Fibroblast of mammary gland (primary cell): ENCODE data around the gene SCAMP2.

Experiments
- DNase-seq: peaks from one replicate; pipeline ENCODE4 v3.0.0-alpha.2; 2010; ENCODE audit warnings: low read depth
- H3K4me3 ChIP-seq: 2 replicates; pipeline ENCODE4 v1.5.1; 2011; ENCODE audit warnings: low read depth, mild to moderate bottlenecking, low read length, moderate library complexity; ENCODE audit not compliant: control insufficient read depth
- CTCF ChIP-seq: conservative IDR thresholded peaks from 2 replicates; pipeline ENCODE4 v1.5.1; 2011; ENCODE audit warnings: low read depth, low read length, inconsistent platforms; ENCODE audit not compliant: control insufficient read depth, insufficient read depth

Gene SCAMP2

DNA sequence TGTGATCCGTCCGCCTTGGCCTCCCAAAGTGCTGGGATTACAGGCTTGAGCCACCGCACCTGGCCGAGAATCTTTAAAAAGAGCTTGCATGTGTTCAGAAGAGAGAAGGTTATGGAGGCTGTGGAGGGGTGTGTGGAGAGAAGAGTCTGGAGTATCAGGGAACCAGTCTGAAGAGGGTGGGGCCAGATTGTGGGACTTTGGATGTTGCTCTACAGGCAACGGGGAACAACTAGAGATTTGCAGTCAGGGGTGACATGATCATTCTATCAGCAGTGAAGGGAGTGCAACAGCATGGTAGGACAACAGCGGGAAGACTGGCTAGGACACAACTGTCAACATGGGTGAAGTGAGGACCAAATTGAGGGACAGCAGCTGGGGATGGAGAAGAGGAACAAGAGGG, 8.9 kb downstream of the SCAMP2 start:
- no peak for TF ChIP-seq CTCF
- no peak for DNase-seq
- no peak overlapping the region for H3K4me3 ChIP-seq

DNA sequence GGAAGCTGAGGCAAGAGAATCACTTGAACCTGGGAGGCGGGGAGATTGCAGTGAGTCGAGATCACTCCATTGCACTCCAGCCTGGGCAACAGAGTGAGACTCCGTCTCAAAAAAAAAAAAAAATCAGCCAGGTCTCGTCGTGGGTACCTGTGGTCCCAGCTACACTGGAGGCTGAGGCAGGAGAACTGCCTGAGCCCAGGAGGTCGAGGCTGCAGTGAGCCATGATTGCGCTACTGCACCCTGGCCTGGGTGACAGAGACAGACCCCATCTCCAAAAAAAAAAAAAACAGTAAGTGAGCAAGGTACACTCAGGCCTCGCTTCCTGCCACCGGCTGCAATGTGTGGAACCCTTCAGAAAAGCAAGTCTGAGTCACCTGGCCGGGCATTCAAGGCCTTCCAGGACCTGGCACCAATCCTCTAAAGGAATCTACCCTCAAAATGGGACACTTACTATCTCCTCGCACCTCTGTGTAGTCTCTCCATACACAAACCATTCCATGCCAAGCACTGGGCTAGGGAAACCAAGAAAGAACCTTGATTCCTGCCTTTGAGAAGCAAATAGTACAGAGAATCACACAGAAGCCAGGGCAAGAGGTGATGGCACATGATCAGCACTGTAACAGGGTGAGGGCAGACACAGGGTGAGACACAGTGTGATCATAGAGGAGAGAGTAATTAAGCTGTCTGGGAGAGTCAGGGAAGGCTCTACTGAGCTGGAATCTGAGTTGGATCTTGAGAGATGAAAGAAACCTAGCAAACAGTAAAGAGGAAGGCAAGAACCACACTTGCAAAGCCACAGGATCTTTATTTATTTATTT, 9.7 kb downstream of the SCAMP2 start:
- H3K4me3 ChIP-seq, result no peak overlapping the region
- DNase-seq, result peak; percentile 33
- no peak for TF ChIP-seq CTCF

DNA sequence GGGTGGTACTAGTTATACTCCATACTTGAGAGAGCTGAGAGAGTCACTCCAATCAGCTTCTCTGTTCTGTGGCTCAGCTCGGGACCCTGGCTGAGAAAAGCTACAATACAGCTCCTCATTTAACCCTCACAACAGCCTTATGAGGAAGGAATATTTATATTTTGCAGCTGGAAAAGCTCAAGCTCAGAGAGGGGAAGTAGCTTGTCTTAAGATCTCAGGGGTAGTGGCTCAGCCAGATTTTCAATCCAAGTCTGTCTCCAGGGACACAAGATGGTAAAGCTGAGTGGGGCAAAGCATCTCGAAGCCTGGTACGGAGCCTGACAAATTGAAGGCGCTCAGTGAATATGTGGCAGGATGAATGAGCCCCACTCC, 14.8 kb downstream of the SCAMP2 start:
- DNase-seq, result no peak
- H3K4me3 ChIP-seq, result no peak overlapping the region
- no peak for TF ChIP-seq CTCF

DNA sequence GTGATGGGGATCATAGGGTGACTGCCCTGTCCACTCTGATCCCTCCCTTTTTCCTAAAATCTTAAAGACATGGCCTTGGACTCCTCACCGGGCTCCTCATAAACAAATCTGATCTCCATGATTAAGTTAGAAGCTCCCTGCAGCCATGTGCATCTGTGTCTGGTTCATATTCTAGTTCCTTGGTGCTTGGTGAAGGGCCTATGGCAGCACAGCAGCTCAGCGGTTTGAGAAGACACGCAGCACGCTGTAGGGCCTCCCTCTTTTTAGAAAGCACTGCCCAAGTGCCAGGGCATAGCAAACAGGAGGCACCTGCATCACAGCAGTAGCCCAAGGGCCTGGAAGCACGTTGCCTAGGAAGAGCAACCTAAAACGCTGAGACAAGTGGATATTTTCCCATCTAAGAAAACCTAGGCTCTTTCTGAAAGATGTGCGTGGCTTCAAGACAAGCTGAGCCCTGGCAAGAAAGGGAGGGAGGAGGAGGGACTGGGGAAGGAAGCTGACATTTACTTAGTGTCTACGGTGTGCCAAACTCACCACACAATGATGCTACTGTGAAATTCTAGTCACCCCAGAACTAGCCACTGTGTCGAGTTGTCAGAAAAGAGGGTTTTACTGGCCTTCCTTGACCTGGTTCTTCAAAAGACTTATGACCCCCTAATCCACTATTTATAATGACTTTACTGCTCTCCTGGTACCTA, 15.3 kb downstream of the SCAMP2 start:
- H3K4me3 ChIP-seq, result no peak overlapping the region
- DNase-seq, result no peak
- no peak for TF ChIP-seq CTCF

DNA sequence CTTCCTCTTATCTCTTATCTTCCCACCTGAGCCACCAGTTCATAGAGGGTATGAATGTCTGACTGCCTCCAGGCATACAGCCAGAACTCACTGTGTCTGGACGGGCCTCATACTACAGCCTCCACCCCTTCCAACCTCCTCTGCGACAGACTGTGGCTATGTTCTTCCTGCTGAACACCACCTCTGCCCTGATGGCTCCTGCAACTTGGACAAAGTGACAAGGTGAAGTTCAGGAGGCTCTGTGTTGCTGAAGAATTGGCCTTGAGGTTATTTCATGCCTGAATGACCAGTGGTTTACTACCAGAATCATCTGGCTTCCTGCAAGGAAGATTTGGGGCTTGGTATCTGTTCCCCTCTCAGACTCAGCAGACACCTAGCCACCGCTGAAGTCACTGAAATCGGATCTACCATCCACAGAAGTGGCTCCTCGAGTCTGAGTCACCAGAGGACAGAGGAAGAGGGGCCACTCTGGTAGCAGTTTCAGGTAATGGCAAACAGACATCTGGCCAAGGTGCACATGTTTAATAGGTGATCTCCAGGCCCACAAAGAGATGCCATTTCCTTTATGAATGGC, 16.0 kb downstream of the SCAMP2 start:
- no peak overlapping the region for H3K4me3 ChIP-seq
- TF ChIP-seq CTCF, result no peak
- no peak for DNase-seq

DNA sequence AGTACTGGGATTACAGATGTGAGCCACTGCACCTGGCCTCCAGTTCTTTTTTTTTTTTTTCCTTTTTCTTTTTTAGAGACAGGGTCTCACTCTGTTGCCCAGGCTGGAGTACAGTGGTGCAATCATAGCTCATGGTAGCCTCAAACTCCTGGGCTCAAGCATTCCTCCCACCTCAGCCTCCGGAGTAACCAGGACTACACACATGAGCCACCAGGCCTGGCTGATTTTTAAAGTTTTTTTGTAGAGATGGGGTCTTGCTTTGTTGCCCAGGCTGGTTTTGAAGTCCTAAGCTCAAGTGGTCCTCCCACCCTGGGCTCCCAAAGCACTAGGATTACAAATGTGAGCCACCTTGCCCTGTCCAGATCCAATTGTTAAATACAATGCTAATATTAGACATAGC, 16.6 kb downstream of the SCAMP2 start:
- no peak for DNase-seq
- H3K4me3 ChIP-seq, result no peak overlapping the region
- no peak for TF ChIP-seq CTCF
